GM10266 (cell line): ENCODE results near the gene SRI.

Experiments
- DNase-seq: peaks from one replicate; pipeline ENCODE4 v3.0.0; 2012; ENCODE audit errors: extremely low spot score
- CTCF ChIP-seq: IDR thresholded peaks from 2 replicates; pipeline ENCODE4 v1.5.1; 2012; ENCODE audit warnings: mild to moderate bottlenecking, low read depth; ENCODE audit not compliant: control insufficient read depth, insufficient read depth; ENCODE audit errors: missing control alignments

SRI gene

GRCh38 chr7:88243345-88243909 lies 23.6 kb upstream of the SRI start:
- peak; percentile 75 for TF ChIP-seq CTCF
- DNase-seq = peak; percentile 20

DNA sequence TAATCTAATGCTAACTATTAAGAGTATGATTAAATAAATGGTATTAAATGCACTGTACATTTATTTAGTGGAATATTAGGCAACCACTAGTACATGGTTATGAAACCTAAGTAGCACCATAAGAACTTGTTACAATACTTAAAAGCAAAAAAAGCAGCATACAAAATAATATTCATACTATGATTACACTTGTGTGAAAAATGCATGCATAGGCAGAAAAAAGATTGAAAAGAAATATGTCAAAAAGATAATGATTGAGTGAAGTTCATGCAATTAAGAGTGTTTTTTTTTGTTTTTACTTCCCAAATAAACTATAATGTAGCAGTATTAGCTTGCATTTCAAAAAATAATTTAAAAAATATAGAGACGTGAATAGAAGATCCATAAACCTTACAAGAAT lies 20.0 kb upstream of the SRI start:
- TF ChIP-seq CTCF = no peak
- DNase-seq = no peak

- DNase-seq = no peak
- TF ChIP-seq CTCF = no peak
These were observed 14.0 kb upstream of the SRI start for GRCh38 chr7:88233828-88234227.

GRCh38 chr7:88230646-88231045 lies 10.8 kb upstream of the SRI start:
- no peak for DNase-seq
- no peak for TF ChIP-seq CTCF

DNA sequence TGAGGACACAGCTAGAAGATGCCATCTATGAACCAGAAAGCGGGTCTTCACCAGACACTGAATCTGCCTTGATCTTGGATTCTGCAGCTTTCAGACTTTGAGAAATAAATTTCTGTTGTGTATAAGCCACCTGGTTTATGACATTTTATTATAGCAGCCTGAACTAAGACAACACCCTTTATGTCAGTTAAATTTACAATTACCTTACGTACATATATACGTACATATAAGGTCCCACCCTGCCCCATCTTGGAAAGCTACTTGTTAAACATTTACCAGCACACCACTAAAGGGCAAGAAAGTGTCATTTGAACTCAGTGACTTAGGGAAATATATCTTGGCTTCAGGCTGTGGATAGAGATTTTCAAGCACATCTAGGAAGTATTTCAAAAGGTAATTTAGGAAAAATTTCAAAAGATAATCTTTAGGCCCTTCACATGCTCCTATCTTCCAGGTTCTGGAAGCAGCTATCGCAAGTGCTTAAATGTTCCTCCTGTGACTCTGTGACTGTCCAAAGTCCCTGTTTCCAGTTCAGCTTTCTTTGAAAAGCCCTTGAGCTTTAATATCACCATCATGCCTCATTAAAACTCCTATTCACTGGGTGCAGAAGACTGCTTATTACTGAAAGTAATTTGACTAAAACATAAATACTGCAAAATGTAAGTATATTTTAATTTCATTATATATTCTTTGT lies 9.6 kb upstream of the SRI start:
- DNase-seq = no peak
- TF ChIP-seq CTCF = no peak

DNA sequence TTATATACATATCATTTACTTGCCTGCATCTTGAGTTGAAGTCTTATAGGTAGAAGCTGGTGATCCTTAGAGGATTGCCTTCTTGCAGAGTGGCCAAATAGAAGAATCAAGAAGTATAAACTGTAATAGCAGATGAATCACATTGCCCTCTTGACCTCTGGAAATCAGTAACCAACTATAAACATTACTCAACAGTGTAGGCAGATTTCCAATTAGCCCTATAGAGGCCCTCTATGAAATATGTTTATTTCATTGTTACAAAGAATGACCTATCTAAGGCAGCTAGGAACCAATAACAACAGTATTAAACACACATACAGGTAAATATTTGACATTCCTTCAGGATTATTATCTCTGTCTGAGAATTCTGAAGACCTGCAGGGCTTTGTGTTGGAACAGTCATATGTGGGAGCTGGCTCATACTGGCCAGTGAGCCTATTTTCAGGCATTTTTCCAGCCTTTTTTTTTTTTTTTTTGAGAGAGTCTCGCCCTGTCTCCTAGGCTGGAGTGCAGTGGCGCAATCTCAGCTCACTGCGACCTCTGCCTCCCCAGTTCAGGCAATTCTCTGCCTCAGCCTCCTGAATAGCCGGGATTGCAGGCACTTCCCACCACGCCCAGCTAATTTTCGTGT lies 7.2 kb upstream of the SRI start:
- DNase-seq = no peak
- no peak for TF ChIP-seq CTCF

GRCh38 chr7:88226201-88226600 lies 6.4 kb upstream of the SRI start:
- no peak for TF ChIP-seq CTCF
- DNase-seq = no peak
